HepG2 (cell line): ENCODE results near the gene TCF23. TPM values are rescaled to one million over a fixed set of nuclear protein-coding genes. Genes with fewer than 3 reads are reported as not detected.

ENCODE experiments used
- ARID3A ChIP-seq: IDR thresholded peaks from 2 replicates; pipeline ENCODE4 v1.6.1; 2012; ENCODE audit warnings: low read depth, low read length, improper control_type of control experiment
- ATF6 ChIP-seq: sonication (generic); formaldehyde crosslinking; conservative IDR thresholded peaks from 2 replicates; pipeline ENCODE4 v1.4.0; 2020; ENCODE audit warnings: missing genetic modification reagents
- ATF7 ChIP-seq, 2 experiments: fragments of 450-650 bp in 1 of 2; sonication (generic) in 1 of 2; formaldehyde crosslinking in 1 of 2; IDR thresholded peaks; 2 replicates each; pipeline versions ENCODE4 v1.4.0 to v1.6.1; 2016 to 2020; ENCODE audit warnings: antibody characterized with exemption in 1 of 2, mild to moderate bottlenecking in 1 of 2, missing genetic modification reagents in 1 of 2
- BCL3 ChIP-seq: sonication (generic); formaldehyde crosslinking; IDR thresholded peaks from 2 replicates; pipeline ENCODE4 v1.5.1; 2020; ENCODE audit warnings: mild to moderate bottlenecking, missing genetic modification reagents, moderate library complexity
- BRD4 ChIP-seq: sonication (generic); formaldehyde crosslinking; IDR thresholded peaks from 2 replicates; pipeline ENCODE4 v1.4.0; 2020; ENCODE audit warnings: missing genetic modification reagents
- KAT7 ChIP-seq: IDR thresholded peaks from 2 replicates; pipeline ENCODE4 v1.6.1; 2018; ENCODE audit warnings: borderline replicate concordance, missing compliant biosample characterization
- LCORL ChIP-seq, 2 experiments: fragments of 450-650 bp in 1 of 2; sonication (generic) in 1 of 2; formaldehyde crosslinking in 1 of 2; IDR thresholded peaks; 2 replicates each; pipeline versions ENCODE4 v1.5.0 to v1.6.1; 2017 to 2020; ENCODE audit warnings: antibody characterized with exemption in 1 of 2, missing genetic modification reagents in 1 of 2
- NCOA1 ChIP-seq: sonication (generic); formaldehyde crosslinking; IDR thresholded peaks from 2 replicates; pipeline ENCODE4 v1.9.0; 2021; ENCODE audit warnings: missing genetic modification reagents
- NKX3-1 ChIP-seq: sonication (generic); formaldehyde crosslinking; IDR thresholded peaks from 2 replicates; pipeline ENCODE4 v1.5.0; 2020; ENCODE audit warnings: missing genetic modification reagents
- PHB2 ChIP-seq: fragments of 450-650 bp; IDR thresholded peaks from 2 replicates; pipeline ENCODE4 v1.6.1; 2018; ENCODE audit not compliant: partially characterized antibody
- SMAD1 ChIP-seq: sonication (generic); formaldehyde crosslinking; IDR thresholded peaks from 2 replicates; pipeline ENCODE4 v1.4.0; 2020; ENCODE audit warnings: missing genetic modification reagents, low read depth, mild to moderate bottlenecking, borderline replicate concordance
- SOX5 ChIP-seq: IDR thresholded peaks from 2 replicates; pipeline ENCODE4 v1.6.1; 2016; ENCODE audit warnings: borderline replicate concordance
- SRSF9 ChIP-seq: fragments of 200-400 bp; formaldehyde crosslinking; IDR thresholded peaks from 2 replicates; pipeline ENCODE4 v1.6.1; 2018; ENCODE audit warnings: borderline replicate concordance, mild to moderate bottlenecking, low read depth, low read length; ENCODE audit not compliant: insufficient read depth, poor library complexity, severe bottlenecking
- SUZ12 ChIP-seq: fragments of 150-350 bp; IDR thresholded peaks from 2 replicates; pipeline ENCODE4 v1.6.1; 2014; ENCODE audit warnings: low read depth, low read length
- ZFY ChIP-seq: sonication (generic); formaldehyde crosslinking; IDR thresholded peaks from 2 replicates; pipeline ENCODE4 v1.4.0; 2020; ENCODE audit warnings: missing genetic modification reagents
- ZMAT3 ChIP-seq: sonication (generic); formaldehyde crosslinking; conservative IDR thresholded peaks from 2 replicates; pipeline ENCODE4 v1.7.0; 2021; ENCODE audit warnings: missing genetic modification reagents
- ZNF205 ChIP-seq: IDR thresholded peaks from 2 replicates; pipeline ENCODE4 v1.6.1; 2018; ENCODE audit warnings: missing biosample characterization, missing genetic modification reagents
- ZNF232 ChIP-seq: sonication (generic); formaldehyde crosslinking; IDR thresholded peaks from 2 replicates; pipeline ENCODE4 v1.4.0; 2020; ENCODE audit warnings: missing genetic modification reagents, borderline replicate concordance
- ZNF484 ChIP-seq: sonication (generic); formaldehyde crosslinking; IDR thresholded peaks from 2 replicates; pipeline ENCODE4 v1.5.1; 2020; ENCODE audit warnings: mild to moderate bottlenecking, low read depth, missing genetic modification reagents, borderline replicate concordance
- ZNF513 ChIP-seq: sonication (generic); formaldehyde crosslinking; conservative IDR thresholded peaks from 2 replicates; pipeline ENCODE4 v1.5.0; 2020; ENCODE audit warnings: missing genetic modification reagents
- ZNF674 ChIP-seq: sonication (generic); formaldehyde crosslinking; IDR thresholded peaks from 2 replicates; pipeline ENCODE4 v1.5.0; 2020; ENCODE audit warnings: low read depth, mild to moderate bottlenecking, missing genetic modification reagents
- ZNF740 ChIP-seq: sonication (generic); formaldehyde crosslinking; IDR thresholded peaks from 2 replicates; pipeline ENCODE4 v1.4.0; 2020; ENCODE audit warnings: missing genetic modification reagents
- ZNF749 ChIP-seq: sonication (generic); formaldehyde crosslinking; IDR thresholded peaks from 2 replicates; pipeline ENCODE4 v1.8.0; 2022; ENCODE audit warnings: mild to moderate bottlenecking, missing genetic modification reagents, moderate library complexity, borderline replicate concordance
- polyA plus RNA-seq, 8 experiments: library from polyadenylated mRNA; depleted of rRNA in 3 of 8; stranded (reverse) in 7 of 8; unstranded in 1 of 8; fragments of >200 nt; fragmentation: Illumina TruSeq in 4 of 8; extraction: Trizol in 4 of 8; gene quantifications; 2 replicates each; pipeline versions ENCODE4 v1.2.1 to v1.2.3, GENCODE V29; 2011 to 2016; ENCODE audit warnings: low read depth in 4 of 8, missing spikeins in 1 of 8, mixed read lengths in 1 of 8; ENCODE audit not compliant: insufficient read depth in 1 of 8
- total RNA-seq, 5 experiments: library from RNA; depleted of rRNA; stranded (reverse); fragments of >200 nt; fragmentation: Illumina TruSeq; extraction: Trizol; gene quantifications; 2 replicates each; pipeline ENCODE4 v1.2.3, GENCODE V29; 2016; ENCODE audit warnings: low read depth in 1 of 5

TCF23 gene
- total and polyA plus RNA-seq, 2 of the 13 experiments (the other 11 are each of a cell fraction or from before 2014, with no cell fraction given) = 0.02 to 1.4 TPM

GRCh38 chr2:27185331-27186026 is 36.7 kb downstream of the TCF23 start (continued):
- TF ChIP-seq BCL3 (CRISPR knock-in tag) = no peak
- TF ChIP-seq SOX5 (CRISPR knock-in tag) = no peak
- TF ChIP-seq ATF6 (CRISPR knock-in tag) = no peak
- TF ChIP-seq ZNF205 (CRISPR knock-in tag) = no peak
- TF ChIP-seq ARID3A = peak; percentile 38; the same call in 1 of the 2 replicates
- TF ChIP-seq ZNF674 = no peak
- no peak for TF ChIP-seq PHB2
- no peak for TF ChIP-seq ATF7 (IDR thresholded peaks at IDR 0.05)
- no peak for TF ChIP-seq ATF7 (CRISPR knock-in tag; IDR thresholded peaks at IDR 0.05)
- no peak for TF ChIP-seq ZNF513 (CRISPR knock-in tag)
- no peak for TF ChIP-seq ZNF740 (CRISPR knock-in tag)
- no peak for TF ChIP-seq NKX3-1 (CRISPR knock-in tag)
- TF ChIP-seq ZMAT3 = no peak
- TF ChIP-seq NCOA1 (CRISPR knock-in tag) = no peak
- TF ChIP-seq ZNF484 (CRISPR knock-in tag) = no peak
- no peak for TF ChIP-seq ZNF749 (CRISPR knock-in tag)
- no peak for TF ChIP-seq SMAD1 (CRISPR knock-in tag)
- TF ChIP-seq KAT7 = no peak
- TF ChIP-seq ZNF232 (CRISPR knock-in tag) = no peak
- TF ChIP-seq LCORL (IDR thresholded peaks at IDR 0.05) = no peak
- 0 out of 2 replicates have a peak, but pooled peaks have one; percentile 27 for TF ChIP-seq LCORL (CRISPR knock-in tag; IDR thresholded peaks at IDR 0.05)
- no peak for TF ChIP-seq SRSF9
- no peak for TF ChIP-seq SUZ12
- 0 out of 2 replicates have a peak, but pooled peaks have one; percentile 30 for TF ChIP-seq ZFY (CRISPR knock-in tag)
- TF ChIP-seq BRD4 (CRISPR knock-in tag) = 0 out of 2 replicates have a peak, but pooled peaks have one; percentile 17
